HEK293 (cell line): ENCODE measurements around the gene DDRGK1.
A peak's percentile ranks its signal among the peaks of the same experiment; 100 is the strongest.

ENCODE experiments used
- ATF2 ChIP-seq: fragments of 450-650 bp; formaldehyde crosslinking; IDR thresholded peaks from 2 replicates; pipeline ENCODE4 v1.5.1; 2016; ENCODE audit warnings: missing biosample characterization, missing genetic modification characterization, low read depth
- BCL11B ChIP-seq: fragments of 450-650 bp; formaldehyde crosslinking; IDR thresholded peaks from 2 replicates; pipeline ENCODE4 v1.5.1; 2016; ENCODE audit warnings: low read depth, missing biosample characterization, missing genetic modification characterization
- ELK4 ChIP-seq: IDR thresholded peaks from 2 replicates; pipeline ENCODE4 v1.6.1; 2011; ENCODE audit warnings: mild to moderate bottlenecking, low read depth, low read length, borderline replicate concordance
- KLF8 ChIP-seq: fragments of 450-650 bp; formaldehyde crosslinking; IDR thresholded peaks from 2 replicates; pipeline ENCODE4 v1.5.1; 2016; ENCODE audit warnings: missing biosample characterization, missing genetic modification characterization
- MYNN ChIP-seq: fragments of 450-650 bp; formaldehyde crosslinking; IDR thresholded peaks from 2 replicates; pipeline ENCODE4 v1.5.1; 2016; ENCODE audit warnings: missing biosample characterization, missing genetic modification characterization, borderline replicate concordance
- SCRT1 ChIP-seq: fragments of 450-650 bp; formaldehyde crosslinking; IDR thresholded peaks from 2 replicates; pipeline ENCODE4 v1.5.1; 2016; ENCODE audit warnings: missing biosample characterization, missing genetic modification characterization, borderline replicate concordance
- SP3 ChIP-seq: fragments of 450-650 bp; formaldehyde crosslinking; IDR thresholded peaks from 2 replicates; pipeline ENCODE4 v1.5.1; 2016; ENCODE audit warnings: missing biosample characterization, missing genetic modification characterization
- TSHZ1 ChIP-seq: fragments of 450-650 bp; formaldehyde crosslinking; IDR thresholded peaks from 2 replicates; pipeline ENCODE4 v1.5.1; 2016; ENCODE audit warnings: missing biosample characterization, missing genetic modification characterization, borderline replicate concordance
- ZBTB44 ChIP-seq: fragments of 450-650 bp; IDR thresholded peaks from 2 replicates; pipeline ENCODE4 v1.5.1; 2018; ENCODE audit warnings: missing biosample characterization, mild to moderate bottlenecking, missing genetic modification characterization
- ZNF132 ChIP-seq: fragments of 450-650 bp; formaldehyde crosslinking; IDR thresholded peaks from 2 replicates; pipeline ENCODE4 v1.5.1; 2017; ENCODE audit warnings: missing biosample characterization, missing genetic modification characterization, borderline replicate concordance
- ZNF174 ChIP-seq: fragments of 450-650 bp; formaldehyde crosslinking; IDR thresholded peaks from 2 replicates; pipeline ENCODE4 v1.5.0; 2017; ENCODE audit warnings: missing biosample characterization, mild to moderate bottlenecking, missing genetic modification characterization
- ZNF266 ChIP-seq: fragments of 450-650 bp; formaldehyde crosslinking; IDR thresholded peaks from 2 replicates; pipeline ENCODE4 v1.5.1; 2016; ENCODE audit warnings: missing biosample characterization, missing genetic modification characterization, low read depth
- ZNF274 ChIP-seq, 2 experiments: fragments of 200-500 bp in 1 of 2; fragments of 450-650 bp in 1 of 2; sonication (Bioruptor generic) in 1 of 2; formaldehyde crosslinking in 1 of 2; IDR thresholded peaks; 2 replicates each; pipeline versions ENCODE4 v1.5.1 to v1.6.1; 2014 to 2016; ENCODE audit warnings: borderline replicate concordance in 1 of 2, inconsistent platforms in 1 of 2, low read length in 1 of 2, missing biosample characterization in 1 of 2, missing genetic modification characterization in 1 of 2
- ZNF280D ChIP-seq: fragments of 450-650 bp; formaldehyde crosslinking; IDR thresholded peaks from 2 replicates; pipeline ENCODE4 v1.5.1; 2016; ENCODE audit warnings: missing biosample characterization, missing genetic modification characterization
- ZNF391 ChIP-seq: fragments of 450-650 bp; formaldehyde crosslinking; IDR thresholded peaks from 2 replicates; pipeline ENCODE4 v1.5.1; 2016; ENCODE audit warnings: low read depth, missing biosample characterization, missing genetic modification characterization, borderline replicate concordance
- ZNF473 ChIP-seq: fragments of 450-650 bp; formaldehyde crosslinking; IDR thresholded peaks from 2 replicates; pipeline ENCODE4 v1.5.1; 2017; ENCODE audit warnings: missing biosample characterization, missing genetic modification characterization
- ZNF48 ChIP-seq: fragments of 450-650 bp; formaldehyde crosslinking; IDR thresholded peaks from 2 replicates; pipeline ENCODE4 v1.5.1; 2016; ENCODE audit warnings: missing biosample characterization, missing genetic modification characterization
- ZNF585B ChIP-seq: fragments of 450-650 bp; formaldehyde crosslinking; IDR thresholded peaks from 2 replicates; pipeline ENCODE4 v1.5.1; 2016; ENCODE audit warnings: missing biosample characterization, missing genetic modification characterization
- ZNF626 ChIP-seq: fragments of 450-650 bp; sonication (Bioruptor Pico); formaldehyde crosslinking; IDR thresholded peaks from 2 replicates; pipeline ENCODE4 v1.5.1; 2018; ENCODE audit warnings: missing biosample characterization, missing genetic modification characterization, inconsistent platforms
- ZNF704 ChIP-seq: fragments of 450-650 bp; formaldehyde crosslinking; IDR thresholded peaks from 2 replicates; pipeline ENCODE4 v1.5.1; 2016; ENCODE audit warnings: missing biosample characterization, missing genetic modification characterization
- ZNF777 ChIP-seq: fragments of 450-650 bp; formaldehyde crosslinking; IDR thresholded peaks from 2 replicates; pipeline ENCODE4 v1.5.1; 2017; ENCODE audit warnings: missing biosample characterization, missing genetic modification characterization, borderline replicate concordance
- ZSCAN4 ChIP-seq: fragments of 450-650 bp; formaldehyde crosslinking; IDR thresholded peaks from 2 replicates; pipeline ENCODE4 v1.5.1; 2017; ENCODE audit warnings: missing biosample characterization, missing genetic modification characterization

The DDRGK1 gene

GRCh38 chr20:3239026-3239866 lies 34.8 kb upstream of the DDRGK1 start, which contains the start of gene SLC4A11 (continued):
- no peak for TF ChIP-seq TSHZ1
- no peak for TF ChIP-seq ZNF473 (tag by site-specific recombination)
- no peak for TF ChIP-seq ZNF132 (tag by site-specific recombination)
- TF ChIP-seq BCL11B (tag by site-specific recombination), result no peak
- no peak for TF ChIP-seq ZBTB44 (tag by site-specific recombination)
- no peak for TF ChIP-seq ZNF585B (tag by site-specific recombination)
- no peak for TF ChIP-seq MYNN (tag by site-specific recombination)
- TF ChIP-seq ZNF704, result no peak
- TF ChIP-seq ZNF274 (IDR thresholded peaks at IDR 0.05; ENCODE audit: low read length), result no peak
- TF ChIP-seq ZNF274 (tag by site-specific recombination; IDR thresholded peaks at IDR 0.05; ENCODE audit: borderline replicate concordance), result no peak
- no peak for TF ChIP-seq ZNF266
- no peak for TF ChIP-seq ZSCAN4 (tag by site-specific recombination)
- TF ChIP-seq ATF2 (tag by site-specific recombination), result no peak
- no peak for TF ChIP-seq ZNF280D
- TF ChIP-seq KLF8 (tag by site-specific recombination), result peak; percentile 21; the same call in 1 of the 2 replicates
- TF ChIP-seq SP3 (tag by site-specific recombination), result peak; percentile 89
- TF ChIP-seq ZNF626, result no peak
- TF ChIP-seq ELK4, result no peak
- TF ChIP-seq ZNF48 (tag by site-specific recombination), result no peak
- no peak for TF ChIP-seq ZNF391
- TF ChIP-seq ZNF777 (tag by site-specific recombination), result peak; percentile 80; the same call in 1 of the 2 replicates
- no peak for TF ChIP-seq ZNF174 (tag by site-specific recombination)
- no peak for TF ChIP-seq SCRT1 (tag by site-specific recombination)
